ENCODE data around the gene MAPK11.

MAPK11 gene

GRCh38 chr22:50226063-50226874, 43.9 kb downstream of the MAPK11 start:
- no peak for DNase-seq (ENCODE audit: low read depth in 2 of 2)

- no peak for DNase-seq (ENCODE audit: low read depth in 2 of 2)
Measured at GRCh38 chr22:50225200-50225969, 44.8 kb downstream of the MAPK11 start.

- DNase-seq (ENCODE audit: low read depth in 2 of 2) = no peak
Measured at GRCh38 chr22:50224071-50224470, 46.1 kb downstream of the MAPK11 start.

- DNase-seq (ENCODE audit: low read depth in 2 of 2) = no peak
Measured at GRCh38 chr22:50222508-50222907, 47.7 kb downstream of the MAPK11 start.

DNA sequence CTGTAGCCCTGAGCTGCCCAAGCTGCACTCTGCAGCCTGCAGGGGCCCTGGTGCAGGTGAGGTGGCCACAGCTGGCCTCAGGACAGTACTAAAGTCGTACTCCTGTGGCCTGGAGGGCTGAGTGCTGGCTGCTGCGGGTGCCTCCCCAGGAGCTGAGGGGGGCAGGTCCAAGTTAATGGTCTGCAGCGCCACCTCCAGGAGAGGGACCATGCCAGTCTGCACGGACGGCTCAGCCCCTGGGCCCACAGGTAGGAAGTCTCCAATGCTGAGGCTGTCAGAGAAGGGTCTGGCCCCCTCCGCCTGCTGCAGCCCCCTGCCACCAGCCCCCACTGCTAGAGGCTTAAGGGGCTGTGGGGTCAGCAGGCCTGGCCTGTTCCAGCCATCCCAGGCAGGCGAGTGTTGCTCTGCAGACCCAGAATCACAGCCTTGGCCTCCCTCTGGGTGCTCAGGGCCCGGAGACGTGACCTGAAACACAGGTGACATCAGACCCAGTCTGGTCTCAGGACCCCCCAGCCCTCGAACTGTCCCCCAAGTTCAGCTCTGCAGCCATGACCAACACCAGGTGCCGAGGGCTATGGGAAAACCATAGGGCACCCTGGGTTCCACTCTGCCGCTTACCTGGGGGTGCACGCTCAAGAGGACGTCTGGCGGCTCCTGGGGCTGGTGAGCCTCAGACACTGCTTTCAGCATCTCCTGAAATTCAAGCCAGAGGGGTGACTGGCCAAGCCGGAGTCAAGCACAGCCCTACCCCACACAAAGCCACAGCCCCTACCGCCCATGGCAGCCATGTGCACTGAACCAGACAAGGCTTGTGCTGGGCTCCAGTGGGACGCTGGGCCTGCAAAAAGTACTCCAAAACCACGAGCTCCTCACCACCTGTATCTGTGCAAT, 48.5 kb downstream of the MAPK11 start:
- DNase-seq (ENCODE audit: low read depth in 2 of 2) = no peak

DNA sequence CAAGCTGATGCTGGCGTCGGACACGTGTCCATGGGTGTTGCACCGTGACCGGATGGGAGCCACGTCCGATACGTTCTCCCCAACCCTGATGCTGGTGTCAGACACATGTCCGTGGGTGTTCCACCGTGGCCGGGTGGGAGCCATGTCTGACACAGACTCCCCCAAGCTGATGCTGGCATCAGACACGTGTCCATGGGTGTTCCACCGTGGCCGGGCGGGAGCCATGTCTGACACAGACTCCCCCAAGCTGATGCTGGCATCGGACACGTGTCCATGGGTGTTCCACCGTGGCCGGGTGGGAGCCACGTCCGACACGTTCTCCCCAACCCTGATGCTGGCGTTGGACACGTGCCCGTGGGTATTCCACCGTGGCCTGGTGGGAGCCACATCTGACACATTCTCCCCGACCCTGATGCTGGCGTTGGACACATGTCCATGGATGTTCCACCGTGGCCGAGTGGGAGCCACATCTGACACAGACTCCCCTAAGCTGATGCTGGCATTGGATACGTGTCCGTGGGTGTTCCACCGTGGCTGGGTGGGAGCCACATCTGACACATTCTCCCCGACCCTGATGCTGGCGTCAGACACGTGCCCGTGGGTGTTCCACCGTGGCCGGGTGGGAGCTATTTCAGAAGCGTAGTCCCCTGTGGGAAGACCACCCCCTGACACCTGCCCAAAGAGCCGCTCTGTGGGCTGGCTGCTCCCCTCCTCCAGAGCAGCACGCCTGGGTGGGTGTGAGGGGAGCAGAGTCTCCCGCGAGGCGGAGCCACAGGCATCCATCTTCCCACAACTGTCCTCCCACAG, 49.4 kb downstream of the MAPK11 start:
- DNase-seq (ENCODE audit: low read depth in 2 of 2) = no peak

GRCh38 chr22:50219800-50220602, 50.2 kb downstream of the MAPK11 start:
- DNase-seq (ENCODE audit: low read depth in 2 of 2) = no peak

- no peak for DNase-seq (ENCODE audit: low read depth in 2 of 2)
Measured at GRCh38 chr22:50218996-50219727, 51.0 kb downstream of the MAPK11 start.

GRCh38 chr22:50218153-50218995, 51.8 kb downstream of the MAPK11 start:
- DNase-seq (ENCODE audit: low read depth in 2 of 2) = no peak

DNA sequence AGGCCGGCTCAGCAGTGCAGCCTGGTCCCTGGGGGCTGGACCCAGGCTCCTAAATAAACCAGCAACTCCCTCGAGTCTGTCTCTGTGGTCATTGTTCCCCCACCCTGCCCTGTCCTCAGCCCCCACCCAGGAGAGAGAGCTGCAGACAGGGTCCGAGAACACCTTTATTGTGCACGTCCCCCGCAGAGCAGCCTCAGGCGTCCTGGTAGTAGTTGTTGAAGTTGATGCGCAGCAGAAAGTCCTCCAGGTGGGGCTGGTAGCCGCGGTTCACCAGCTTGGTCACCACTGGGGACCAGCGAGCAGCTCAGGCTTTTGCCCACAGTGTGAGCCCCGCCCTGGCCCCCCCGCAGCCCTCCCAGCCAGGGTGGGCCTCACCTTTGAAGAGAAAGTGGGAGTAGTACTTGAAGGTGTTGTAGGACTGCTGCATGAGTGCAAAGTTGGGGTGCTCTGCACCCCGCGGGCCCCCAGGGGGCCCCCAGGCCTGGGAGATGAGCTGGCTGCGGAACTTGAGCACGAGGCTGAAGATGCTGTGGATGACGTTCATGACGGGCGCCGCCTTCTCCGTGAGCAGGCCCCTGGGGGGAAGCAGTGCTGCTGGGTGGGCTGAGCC, 52.5 kb downstream of the MAPK11 start:
- no peak for DNase-seq (ENCODE audit: low read depth in 2 of 2)

DNA sequence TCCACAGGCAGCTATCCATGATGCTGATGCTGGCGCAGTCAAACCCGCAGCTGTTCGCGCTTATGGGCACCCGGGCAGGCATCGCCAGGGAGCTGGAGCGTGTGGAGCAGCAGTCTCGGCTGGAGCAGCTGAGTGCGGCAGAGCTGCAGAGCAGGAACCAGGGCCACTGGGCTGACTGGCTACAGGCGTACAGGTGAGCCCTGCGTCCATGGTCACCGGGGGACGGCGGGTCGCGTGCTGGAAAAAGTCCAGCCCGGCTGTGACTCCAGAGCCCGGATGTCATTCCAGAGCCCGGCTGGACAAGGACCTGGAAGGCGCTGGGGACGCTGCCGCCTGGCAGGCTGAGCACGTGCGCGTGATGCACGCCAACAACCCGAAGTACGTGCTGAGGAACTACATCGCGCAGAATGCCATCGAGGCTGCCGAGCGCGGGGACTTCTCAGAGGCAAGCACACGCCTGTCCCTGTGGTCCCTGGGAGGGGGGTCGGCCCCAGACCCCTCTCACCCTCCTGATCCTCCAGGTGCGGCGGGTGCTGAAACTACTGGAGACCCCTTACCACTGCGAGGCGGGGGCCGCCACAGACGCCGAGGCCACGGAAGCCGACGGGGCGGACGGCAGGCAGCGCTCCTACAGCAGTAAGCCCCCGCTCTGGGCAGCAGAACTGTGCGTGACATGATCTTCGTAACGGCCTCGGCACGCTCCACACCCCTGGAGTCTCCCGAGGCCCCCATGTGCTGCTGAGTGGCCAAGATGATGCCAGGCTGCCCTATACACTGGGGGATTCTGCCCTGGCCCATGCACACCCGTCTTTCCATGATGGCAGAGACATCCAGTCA, 53.3 kb downstream of the MAPK11 start:
- DNase-seq (ENCODE audit: low read depth in 2 of 2) = no peak

- DNase-seq (ENCODE audit: low read depth in 2 of 2) = no peak
Measured at GRCh38 chr22:50216055-50216683, 54.0 kb downstream of the MAPK11 start.

DNA sequence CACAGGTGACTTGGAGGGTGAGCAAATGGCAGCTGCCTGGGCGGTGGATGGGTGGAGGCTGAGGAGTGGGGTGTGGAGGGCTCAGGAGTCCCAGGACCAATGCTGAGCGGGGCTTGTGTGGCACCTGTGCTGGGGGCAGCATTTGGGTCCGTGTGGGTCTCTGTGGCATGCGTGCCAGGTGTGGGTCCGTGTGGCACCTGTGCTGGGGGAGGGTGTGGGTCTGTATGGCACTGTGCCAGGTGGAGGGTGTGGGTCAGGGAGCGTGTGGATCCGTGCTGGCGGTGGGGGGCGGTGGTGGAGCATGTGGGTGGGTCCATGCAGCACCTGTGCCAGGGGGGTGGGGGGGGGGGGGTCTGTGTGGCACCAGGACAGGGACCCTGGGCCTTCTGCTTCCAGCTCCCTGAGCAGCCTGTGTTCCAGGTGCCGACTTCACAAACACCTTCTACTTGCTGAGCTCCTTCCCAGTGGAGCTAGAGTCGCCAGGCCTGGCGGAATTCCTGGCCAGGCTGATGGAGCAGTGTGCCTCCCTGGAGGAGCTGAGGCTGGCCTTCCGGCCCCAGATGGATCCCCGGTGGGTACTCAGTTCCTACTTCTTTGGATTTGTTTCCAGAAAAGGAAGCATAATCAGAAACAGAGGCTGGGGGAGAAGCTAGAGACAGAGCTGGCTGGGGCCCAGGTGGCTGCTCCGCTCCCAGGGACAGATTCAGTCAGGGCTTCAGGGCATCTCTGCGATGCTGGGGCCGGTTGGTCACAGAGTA, 54.7 kb downstream of the MAPK11 start:
- DNase-seq (ENCODE audit: low read depth in 2 of 2) = no peak

All from stimulated activated CD4-positive, alpha-beta T cell treated with anti-CD3 and anti-CD28 coated beads, Interleukin-1b, Interleukin-23, amount 100 ng/mL, for 1 hour (primary cell).